ENCODE measurements around the gene SNX14.

SNX14 gene

GRCh38 chr6:85479208-85479607 lies 114.5 kb downstream of the SNX14 start:
- Histone ChIP-seq H3K27me3 (ENCODE audit: insufficient read depth, poor library complexity, severe bottlenecking) (peaks cover 6% of the 10 kb centered on the region), H3K27ac (replicated peaks) (no peak overlapping the region), H3K4me3 (replicated peaks; ENCODE audit: insufficient read depth, low read length) (no peak overlapping the region)
- TF ChIP-seq CTCF (IDR thresholded peaks at IDR 0.05; ENCODE audit: insufficient read depth, low read length) (no peak), GABPA (IDR thresholded peaks at IDR 0.05; ENCODE audit: low read depth) (no peak), POLR2AphosphoS5 (IDR thresholded peaks at IDR 0.05; ENCODE audit: low read depth) (no peak), SPI1 (IDR thresholded peaks at IDR 0.05; ENCODE audit: borderline replicate concordance, low read depth) (no peak), REST (IDR thresholded peaks at IDR 0.05; ENCODE audit: insufficient replicate concordance, low read depth) (no peak)
- DNase-seq (ENCODE audit: low read depth in 1 of 2, low spot score in 1 of 2), result no peak

- TF ChIP-seq GABPA (IDR thresholded peaks at IDR 0.05; ENCODE audit: low read depth) (no peak), CTCF (IDR thresholded peaks at IDR 0.05; ENCODE audit: insufficient read depth, low read length) (no peak), POLR2AphosphoS5 (IDR thresholded peaks at IDR 0.05; ENCODE audit: low read depth) (no peak)
- Histone ChIP-seq H3K4me3 (replicated peaks; ENCODE audit: insufficient read depth, low read length) (no peak overlapping the region), H3K27me3 (ENCODE audit: insufficient read depth, poor library complexity, severe bottlenecking) (peaks cover 6% of the 10 kb centered on the region), H3K27ac (replicated peaks) (no peak overlapping the region)
- DNase-seq (ENCODE audit: low read depth in 1 of 2, low spot score in 1 of 2), result no peak
Measured at GRCh38 chr6:85476532-85476931, 117.1 kb downstream of the SNX14 start.

- no peak overlapping the region for H3K27ac ChIP-seq (replicated peaks)
- no peak for DNase-seq (ENCODE audit: low read depth in 1 of 2, low spot score in 1 of 2)
- TF ChIP-seq GABPA (IDR thresholded peaks at IDR 0.05; ENCODE audit: low read depth), result no peak
- no peak for TF ChIP-seq CTCF (IDR thresholded peaks at IDR 0.05; ENCODE audit: insufficient read depth, low read length)
- no peak for TF ChIP-seq SPI1 (IDR thresholded peaks at IDR 0.05; ENCODE audit: borderline replicate concordance, low read depth)
- no peak for TF ChIP-seq REST (IDR thresholded peaks at IDR 0.05; ENCODE audit: insufficient replicate concordance, low read depth)
- no peak for TF ChIP-seq POLR2AphosphoS5 (IDR thresholded peaks at IDR 0.05; ENCODE audit: low read depth)
Measured at GRCh38 chr6:85473748-85474147, 119.9 kb downstream of the SNX14 start.

GRCh38 chr6:85472744-85473143 lies 120.9 kb downstream of the SNX14 start:
- Histone ChIP-seq H3K27me3 (ENCODE audit: insufficient read depth, poor library complexity, severe bottlenecking) (peaks cover 6% of the 10 kb centered on the region), H3K27ac (replicated peaks) (no peak overlapping the region)
- DNase-seq (ENCODE audit: low read depth in 1 of 2, low spot score in 1 of 2), result no peak

More at GRCh38 chr6:85473748-85474147, 119.9 kb downstream of the SNX14 start:
- no peak overlapping the region for H3K4me3 ChIP-seq (replicated peaks; ENCODE audit: insufficient read depth, low read length)
- peaks cover 6% of the 10 kb centered on the region for H3K27me3 ChIP-seq (ENCODE audit: insufficient read depth, poor library complexity, severe bottlenecking)

More at GRCh38 chr6:85472744-85473143, 120.9 kb downstream of the SNX14 start:
- H3K4me3 ChIP-seq (replicated peaks; ENCODE audit: insufficient read depth, low read length), result no peak overlapping the region
- TF ChIP-seq SPI1 (IDR thresholded peaks at IDR 0.05; ENCODE audit: borderline replicate concordance, low read depth) (no peak), POLR2AphosphoS5 (IDR thresholded peaks at IDR 0.05; ENCODE audit: low read depth) (no peak), CTCF (IDR thresholded peaks at IDR 0.05; ENCODE audit: insufficient read depth, low read length) (no peak), REST (IDR thresholded peaks at IDR 0.05; ENCODE audit: insufficient replicate concordance, low read depth) (no peak), GABPA (IDR thresholded peaks at IDR 0.05; ENCODE audit: low read depth) (no peak)

All from HL-60 (cell line).